GM19455 (cell line): ENCODE data around the gene PRKCE.

Source experiments
- ATAC-seq: cut with Tn5 transposase; IDR thresholded peaks from one replicate; pipeline ENCODE4 v1.9.1; 2021; ENCODE audit not compliant: unreplicated experiment

The PRKCE gene

GRCh38 chr2:46062637-46063412, 411.4 kb downstream of the PRKCE start:
- ATAC-seq: no peak

- ATAC-seq: no peak
Measured at GRCh38 chr2:46064396-46064795, 412.9 kb downstream of the PRKCE start.

GRCh38 chr2:46065152-46065551, 413.7 kb downstream of the PRKCE start:
- ATAC-seq: no peak

GRCh38 chr2:46066116-46066515, 414.6 kb downstream of the PRKCE start:
- no peak for ATAC-seq

GRCh38 chr2:46066601-46067000, 415.1 kb downstream of the PRKCE start:
- no peak for ATAC-seq

- ATAC-seq: no peak
Measured at GRCh38 chr2:46067062-46067461, 415.6 kb downstream of the PRKCE start.

GRCh38 chr2:46067501-46068305, 416.2 kb downstream of the PRKCE start:
- no peak for ATAC-seq

GRCh38 chr2:46068636-46069035, 417.2 kb downstream of the PRKCE start:
- no peak for ATAC-seq

- ATAC-seq: no peak
Measured at GRCh38 chr2:46071074-46071473, 419.6 kb downstream of the PRKCE start.

- no peak for ATAC-seq
Measured at GRCh38 chr2:46072101-46072820, 420.8 kb downstream of the PRKCE start.

GRCh38 chr2:46073540-46074046, 422.1 kb downstream of the PRKCE start:
- no peak for ATAC-seq

GRCh38 chr2:46074501-46074900, 423.0 kb downstream of the PRKCE start:
- ATAC-seq: no peak

GRCh38 chr2:46075848-46076247, 424.4 kb downstream of the PRKCE start:
- ATAC-seq: no peak

GRCh38 chr2:46076251-46076650, 424.8 kb downstream of the PRKCE start:
- no peak for ATAC-seq

GRCh38 chr2:46076875-46077274, 425.4 kb downstream of the PRKCE start:
- ATAC-seq: no peak

GRCh38 chr2:46077522-46078107, 426.1 kb downstream of the PRKCE start:
- ATAC-seq: no peak

- no peak for ATAC-seq
Measured at GRCh38 chr2:46079985-46080560, 428.6 kb downstream of the PRKCE start.

GRCh38 chr2:46082531-46083485, 431.3 kb downstream of the PRKCE start:
- ATAC-seq: no peak

- ATAC-seq: no peak
Measured at GRCh38 chr2:46086578-46087070, 435.1 kb downstream of the PRKCE start.
